Loucy (cell line): ENCODE data around the gene SPI1.

ENCODE experiments used
- H2AFZ ChIP-seq: fragments of 200-600 bp; sonication (generic); 2 replicates; pipeline ENCODE4 v1.6.0; 2016; ENCODE audit warnings: antibody characterized with exemption, mild to moderate bottlenecking, low read length, moderate library complexity
- H3F3A ChIP-seq: fragments of 200-600 bp; 2 replicates; pipeline ENCODE4 v1.6.0; 2016; ENCODE audit warnings: antibody characterized with exemption, low read depth, mild to moderate bottlenecking
- H3K27me3 ChIP-seq: fragments of 200-600 bp; sonication (generic); 2 replicates; pipeline ENCODE4 v1.6.1; 2014; ENCODE audit warnings: low read length, mild to moderate bottlenecking; ENCODE audit not compliant: insufficient read depth, poor library complexity, severe bottlenecking
- H3K36me3 ChIP-seq: fragments of 200-600 bp; sonication (generic); 2 replicates; pipeline ENCODE4 v1.6.1; 2016; ENCODE audit warnings: low read length; ENCODE audit not compliant: insufficient read depth
- H3K4me1 ChIP-seq: fragments of 200-600 bp; sonication (generic); 2 replicates; pipeline ENCODE4 v1.5.1; 2014; ENCODE audit warnings: low read length, mild to moderate bottlenecking; ENCODE audit not compliant: insufficient read depth, poor library complexity, severe bottlenecking
- H3K4me2 ChIP-seq: fragments of 200-600 bp; sonication (generic); 2 replicates; pipeline ENCODE4 v1.6.0; 2014; ENCODE audit warnings: antibody characterized with exemption, low read length, low read depth, mild to moderate bottlenecking; ENCODE audit not compliant: poor library complexity, severe bottlenecking
- H3K4me3 ChIP-seq: fragments of 200-600 bp; sonication (generic); 2 replicates; pipeline ENCODE4 v1.5.1; 2014; ENCODE audit warnings: low read length, mild to moderate bottlenecking, mixed read lengths; ENCODE audit not compliant: poor library complexity, severe bottlenecking
- H3K79me2 ChIP-seq: fragments of 200-600 bp; sonication (generic); 2 replicates; pipeline ENCODE4 v1.6.1; 2014; ENCODE audit warnings: low read length; ENCODE audit not compliant: insufficient read depth
- H3K9ac ChIP-seq: fragments of 200-600 bp; sonication (generic); 2 replicates; pipeline ENCODE4 v1.6.0; 2014; ENCODE audit warnings: mild to moderate bottlenecking, low read depth, low read length, moderate library complexity; ENCODE audit not compliant: poor library complexity, severe bottlenecking
- H3K9me2 ChIP-seq: fragments of 200-600 bp; sonication (generic); replicated peaks from 2 replicates; pipeline ENCODE4 v1.6.1; 2016; ENCODE audit warnings: low read depth, low read length, mixed read lengths
- H3K9me3 ChIP-seq: fragments of 200-600 bp; sonication (generic); 2 replicates; pipeline ENCODE4 v1.6.1; 2014; ENCODE audit warnings: mild to moderate bottlenecking, antibody characterized with exemption, low read length, low read depth; ENCODE audit not compliant: insufficient read depth
- H4K20me1 ChIP-seq: fragments of 200-600 bp; sonication (generic); 2 replicates; pipeline ENCODE4 v1.6.0; 2014; ENCODE audit warnings: antibody characterized with exemption, low read length, mild to moderate bottlenecking; ENCODE audit not compliant: insufficient read depth, poor library complexity, severe bottlenecking
- CTCF ChIP-seq: fragments of 200-600 bp; sonication (generic); conservative IDR thresholded peaks from 2 replicates; pipeline ENCODE4 v1.5.1; 2014; ENCODE audit warnings: mild to moderate bottlenecking, antibody characterized with exemption, low read length
- EZH2phosphoT487 ChIP-seq: fragments of 200-600 bp; IDR thresholded peaks from 2 replicates; pipeline ENCODE4 v1.6.1; 2018; ENCODE audit warnings: antibody characterized with exemption, mild to moderate bottlenecking, moderate library complexity, borderline replicate concordance

Gene SPI1

GRCh38 chr11:47392546-47393162 lies 14.3 kb upstream of the SPI1 start:
- Histone ChIP-seq H3K27me3 (no peaks in the 10 kb centered on the region), H3K4me2 (peak overlapping the region; percentile 36), H3K9ac (peak overlapping the region; percentile 84), H3K4me3 (no peak overlapping the region), H3K36me3 (no peaks in the 10 kb centered on the region), H3K79me2 (no peaks in the 10 kb centered on the region), H3K9me3 (no peaks in the 10 kb centered on the region), H4K20me1 (no peaks in the 10 kb centered on the region), H2AFZ (no peak overlapping the region), H3F3A (no peaks in the 10 kb centered on the region), H3K4me1 (peaks cover 74% of the 10 kb centered on the region), H3K9me2 (no peaks in the 10 kb centered on the region)
- TF ChIP-seq EZH2phosphoT487 (no peak), CTCF (no peak)

- Histone ChIP-seq H2AFZ (no peak overlapping the region), H4K20me1 (no peaks in the 10 kb centered on the region), H3K4me3 (no peak overlapping the region), H3K27me3 (no peaks in the 10 kb centered on the region), H3K9me2 (no peaks in the 10 kb centered on the region), H3K4me2 (no peak overlapping the region), H3K4me1 (peaks cover 70% of the 10 kb centered on the region), H3F3A (no peaks in the 10 kb centered on the region), H3K36me3 (no peaks in the 10 kb centered on the region), H3K9ac (peak overlapping the region; percentile 84), H3K9me3 (no peaks in the 10 kb centered on the region), H3K79me2 (no peaks in the 10 kb centered on the region)
- TF ChIP-seq CTCF (no peak), EZH2phosphoT487 (no peak)
These were observed 13.5 kb upstream of the SPI1 start for GRCh38 chr11:47391711-47392432.

- Histone ChIP-seq H3K4me3 (no peak overlapping the region), H3K9me3 (no peaks in the 10 kb centered on the region), H3F3A (no peaks in the 10 kb centered on the region), H3K27me3 (no peaks in the 10 kb centered on the region), H3K79me2 (no peaks in the 10 kb centered on the region), H3K4me1 (peaks cover 68% of the 10 kb centered on the region), H3K9ac (peak overlapping the region; percentile 84), H2AFZ (no peak overlapping the region), H4K20me1 (no peaks in the 10 kb centered on the region), H3K9me2 (no peaks in the 10 kb centered on the region), H3K4me2 (no peak overlapping the region), H3K36me3 (no peaks in the 10 kb centered on the region)
- TF ChIP-seq CTCF (no peak), EZH2phosphoT487 (no peak)
These were observed 12.8 kb upstream of the SPI1 start for GRCh38 chr11:47391077-47391583.
